ENCODE results near the gene LYPD6B. TPM values are rescaled to one million over a fixed set of nuclear protein-coding genes. Genes with fewer than 3 reads are reported as not detected.

Gene LYPD6B
- polyA plus RNA-seq, 1 experiment, result 0.26 TPM

DNA sequence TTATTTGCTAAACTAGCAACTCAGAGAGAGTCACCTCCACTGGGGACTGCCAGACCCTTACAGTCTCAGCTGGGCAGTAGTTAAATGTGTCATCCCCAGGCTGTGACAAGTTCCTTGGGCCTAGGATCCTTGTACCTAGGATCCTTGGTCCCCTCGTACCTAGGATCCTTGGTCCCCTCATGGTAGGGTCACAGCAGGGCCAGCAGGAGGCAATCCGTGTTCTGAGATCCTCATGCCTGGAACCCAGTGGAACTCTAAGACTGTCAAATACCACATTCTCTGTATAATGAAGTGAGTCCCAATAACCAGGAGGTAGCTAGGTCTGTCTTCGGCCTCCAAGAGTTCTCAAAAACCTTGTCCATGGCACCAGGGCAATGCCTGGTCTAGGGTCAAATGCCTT is 60.8 kb downstream of the LYPD6B start:
- Histone ChIP-seq H3K9me3 (ENCODE audit: control insufficient read depth, insufficient read depth, low read length) (no peaks in the 10 kb centered on the region), H3K4me3 (ENCODE audit: low read depth, low read length) (no peak overlapping the region), H3K27ac (ENCODE audit: low read depth, low read length) (no peak overlapping the region), H3K27me3 (ENCODE audit: control insufficient read depth, insufficient read depth, low read length) (no peaks in the 10 kb centered on the region)
- ChIA-PET POLR2A (interaction anchor here (0.5 kb wide), 1 partner anchor 454 kb away, joined by 4 read pairs; no protein-coding TSS in a partner anchor), CTCF (interaction anchor here (0.5 kb wide), 1 partner anchor 76 kb away, joined by 4 read pairs; no protein-coding TSS in a partner anchor)
- TF ChIP-seq, protein P1, sequence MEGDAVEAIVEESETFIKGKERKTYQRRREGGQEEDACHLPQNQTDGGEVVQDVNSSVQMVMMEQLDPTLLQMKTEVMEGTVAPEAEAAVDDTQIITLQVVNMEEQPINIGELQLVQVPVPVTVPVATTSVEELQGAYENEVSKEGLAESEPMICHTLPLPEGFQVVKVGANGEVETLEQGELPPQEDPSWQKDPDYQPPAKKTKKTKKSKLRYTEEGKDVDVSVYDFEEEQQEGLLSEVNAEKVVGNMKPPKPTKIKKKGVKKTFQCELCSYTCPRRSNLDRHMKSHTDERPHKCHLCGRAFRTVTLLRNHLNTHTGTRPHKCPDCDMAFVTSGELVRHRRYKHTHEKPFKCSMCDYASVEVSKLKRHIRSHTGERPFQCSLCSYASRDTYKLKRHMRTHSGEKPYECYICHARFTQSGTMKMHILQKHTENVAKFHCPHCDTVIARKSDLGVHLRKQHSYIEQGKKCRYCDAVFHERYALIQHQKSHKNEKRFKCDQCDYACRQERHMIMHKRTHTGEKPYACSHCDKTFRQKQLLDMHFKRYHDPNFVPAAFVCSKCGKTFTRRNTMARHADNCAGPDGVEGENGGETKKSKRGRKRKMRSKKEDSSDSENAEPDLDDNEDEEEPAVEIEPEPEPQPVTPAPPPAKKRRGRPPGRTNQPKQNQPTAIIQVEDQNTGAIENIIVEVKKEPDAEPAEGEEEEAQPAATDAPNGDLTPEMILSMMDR (IDR thresholded peaks at IDR 0.05; ENCODE audit: low read depth, low read length), result no peak
- DNase-seq (ENCODE audit: low read depth, low spot score), result no peak

DNA sequence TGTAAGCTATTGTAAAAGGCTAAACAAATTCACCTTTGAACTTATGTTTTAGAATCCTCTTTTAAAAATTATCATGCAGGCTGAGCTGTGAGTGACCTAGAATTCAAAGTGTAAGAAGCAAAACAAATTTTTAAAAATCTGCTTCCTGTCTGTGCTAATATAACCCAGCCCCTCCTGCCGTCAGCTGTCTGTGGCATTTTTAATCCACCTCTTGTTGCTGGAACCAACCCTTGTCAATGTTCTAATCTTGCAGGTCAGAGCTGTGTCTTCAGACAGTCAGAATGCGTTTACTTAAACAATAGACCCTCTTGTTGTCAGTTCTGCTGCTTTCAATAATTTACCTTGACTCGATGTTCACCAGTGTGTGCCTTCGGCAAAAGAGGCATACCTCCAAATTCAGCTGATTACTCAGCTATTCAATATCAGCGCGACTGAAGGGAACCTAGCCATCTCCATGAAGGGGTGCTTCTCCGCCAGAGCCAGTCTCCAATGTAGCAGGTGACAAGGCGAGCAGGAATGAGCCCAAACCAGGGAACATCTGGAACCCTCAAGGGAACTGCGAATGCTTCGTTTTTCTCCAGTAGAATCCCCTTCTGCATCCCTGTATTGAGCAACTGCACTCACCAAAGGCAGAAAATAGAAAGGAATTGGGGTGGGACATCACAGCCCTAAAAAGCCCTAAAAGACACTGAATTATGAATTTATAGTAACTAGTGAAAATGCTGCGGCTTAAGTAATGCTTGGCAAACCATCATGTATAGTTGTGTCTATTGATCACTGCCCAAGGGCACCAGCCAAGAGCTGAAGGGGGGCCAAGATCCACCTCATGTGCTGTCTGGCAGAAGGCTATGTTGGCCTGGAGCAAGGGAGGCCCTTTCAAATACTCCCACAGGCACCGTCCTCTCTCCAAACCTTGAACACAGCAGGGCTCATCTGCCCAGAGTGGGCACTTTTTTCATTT is 62.5 kb downstream of the LYPD6B start:
- CTCF ChIA-PET, result interaction anchor here (1.0 kb wide), 1 partner anchor 461 kb away, joined by 4 read pairs; no protein-coding TSS in a partner anchor
- DNase-seq (ENCODE audit: low read depth, low spot score), result no peak
- no peak overlapping the region for H3K27ac ChIP-seq (ENCODE audit: low read depth, low read length)
- H3K9me3 ChIP-seq (ENCODE audit: control insufficient read depth, insufficient read depth, low read length), result no peaks in the 10 kb centered on the region
- H3K27me3 ChIP-seq (ENCODE audit: control insufficient read depth, insufficient read depth, low read length), result no peaks in the 10 kb centered on the region
- TF ChIP-seq, protein P1 (IDR thresholded peaks at IDR 0.05; ENCODE audit: low read depth, low read length), result no peak
- POLR2A ChIA-PET, result no interaction called here
- H3K4me3 ChIP-seq (ENCODE audit: low read depth, low read length), result no peak overlapping the region

DNA sequence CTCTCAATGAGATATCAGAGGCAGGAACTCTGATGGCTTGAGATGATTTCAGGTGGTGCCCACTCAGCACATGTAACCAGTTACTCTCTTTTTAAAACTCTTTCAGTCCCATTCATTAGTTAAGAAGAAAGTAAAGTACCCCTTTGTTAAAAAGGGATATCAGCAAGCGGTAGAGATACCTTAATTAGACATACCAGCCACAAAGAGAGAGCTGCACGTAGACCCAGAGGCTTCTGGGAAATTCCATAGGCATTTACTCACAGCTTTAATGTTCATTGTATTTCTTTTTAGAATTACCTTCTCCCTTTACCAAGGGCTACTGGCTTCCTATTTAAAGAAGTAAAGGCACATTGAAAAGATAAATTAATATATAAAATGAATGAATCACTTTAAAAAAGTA is 63.3 kb downstream of the LYPD6B start:
- no peaks in the 10 kb centered on the region for H3K27me3 ChIP-seq (ENCODE audit: control insufficient read depth, insufficient read depth, low read length)
- no peaks in the 10 kb centered on the region for H3K9me3 ChIP-seq (ENCODE audit: control insufficient read depth, insufficient read depth, low read length)
- no peak overlapping the region for H3K4me3 ChIP-seq (ENCODE audit: low read depth, low read length)
- H3K27ac ChIP-seq (ENCODE audit: low read depth, low read length), result no peak overlapping the region
- DNase-seq (ENCODE audit: low read depth, low spot score), result no peak
- TF ChIP-seq, protein P1 (IDR thresholded peaks at IDR 0.05; ENCODE audit: low read depth, low read length), result no peak
- POLR2A ChIA-PET, result no interaction called here
- CTCF ChIA-PET, result no interaction called here

DNA sequence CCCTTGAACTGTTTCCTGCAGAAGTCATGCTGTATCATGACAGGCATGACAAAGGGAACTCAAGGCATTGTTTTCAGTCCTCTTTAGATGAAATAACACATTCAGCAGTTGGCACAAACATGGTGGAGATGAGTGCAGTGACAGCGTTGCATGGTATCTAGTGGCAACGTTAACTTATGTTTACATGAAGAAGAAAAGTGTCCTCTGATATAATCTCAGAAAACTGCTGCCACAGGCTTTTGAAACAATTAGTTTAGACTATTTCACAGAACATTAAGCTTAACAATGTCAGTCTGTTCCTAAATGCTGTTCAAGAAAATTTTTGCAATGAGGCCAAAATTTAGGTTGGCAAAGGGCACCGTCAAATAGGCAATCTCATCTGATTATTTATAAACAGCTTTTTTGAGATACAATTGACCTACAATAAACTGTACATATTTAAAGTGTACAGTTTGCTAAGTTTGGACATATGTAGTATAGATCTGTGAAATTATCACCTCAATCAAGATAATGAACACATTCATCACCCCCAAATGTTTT is 64.7 kb downstream of the LYPD6B start:
- TF ChIP-seq, protein P1 (IDR thresholded peaks at IDR 0.05; ENCODE audit: low read depth, low read length), result no peak
- no peak for DNase-seq (ENCODE audit: low read depth, low spot score)
- POLR2A ChIA-PET, result no interaction called here

DNA sequence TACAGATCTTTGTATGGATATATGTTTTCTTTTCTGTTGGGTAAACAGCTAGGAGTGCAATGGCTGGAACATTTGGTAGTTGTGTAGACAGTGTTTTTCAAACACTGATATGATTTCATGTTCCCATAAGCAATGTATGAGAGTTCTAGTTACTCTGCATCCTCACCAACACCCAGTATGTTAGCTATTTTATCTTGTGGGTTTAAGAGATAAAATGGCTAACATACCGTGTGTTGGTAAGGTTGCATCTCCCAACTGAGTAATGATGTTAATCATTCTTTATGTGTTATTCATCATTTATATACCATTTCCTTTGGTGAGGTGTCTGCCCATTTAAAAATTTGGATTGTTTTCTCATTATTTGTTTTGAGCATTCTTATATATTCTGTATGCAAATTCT is 65.7 kb downstream of the LYPD6B start:
- POLR2A ChIA-PET, result no interaction called here
- DNase-seq (ENCODE audit: low read depth, low spot score), result no peak
- H3K27ac ChIP-seq (ENCODE audit: low read depth, low read length), result no peak overlapping the region
- no peak overlapping the region for H3K4me3 ChIP-seq (ENCODE audit: low read depth, low read length)
- CTCF ChIA-PET, result no interaction called here
- H3K9me3 ChIP-seq (ENCODE audit: control insufficient read depth, insufficient read depth, low read length), result no peaks in the 10 kb centered on the region
- TF ChIP-seq, protein P1 (IDR thresholded peaks at IDR 0.05; ENCODE audit: low read depth, low read length), result no peak
- H3K27me3 ChIP-seq (ENCODE audit: control insufficient read depth, insufficient read depth, low read length), result no peaks in the 10 kb centered on the region

More for the DNA sequence above, 64.7 kb downstream of the LYPD6B start:
- CTCF ChIA-PET, result interaction anchor here (1.0 kb wide), 1 partner anchor 86 kb away, joined by 3 read pairs; no protein-coding TSS in a partner anchor
- H3K4me3 ChIP-seq (ENCODE audit: low read depth, low read length), result no peak overlapping the region
- H3K27me3 ChIP-seq (ENCODE audit: control insufficient read depth, insufficient read depth, low read length), result no peaks in the 10 kb centered on the region
- no peaks in the 10 kb centered on the region for H3K9me3 ChIP-seq (ENCODE audit: control insufficient read depth, insufficient read depth, low read length)
- no peak overlapping the region for H3K27ac ChIP-seq (ENCODE audit: low read depth, low read length)

Data from AG04450 (cell line).